ENCODE measurements around the gene CA5A.

Gene CA5A

DNA sequence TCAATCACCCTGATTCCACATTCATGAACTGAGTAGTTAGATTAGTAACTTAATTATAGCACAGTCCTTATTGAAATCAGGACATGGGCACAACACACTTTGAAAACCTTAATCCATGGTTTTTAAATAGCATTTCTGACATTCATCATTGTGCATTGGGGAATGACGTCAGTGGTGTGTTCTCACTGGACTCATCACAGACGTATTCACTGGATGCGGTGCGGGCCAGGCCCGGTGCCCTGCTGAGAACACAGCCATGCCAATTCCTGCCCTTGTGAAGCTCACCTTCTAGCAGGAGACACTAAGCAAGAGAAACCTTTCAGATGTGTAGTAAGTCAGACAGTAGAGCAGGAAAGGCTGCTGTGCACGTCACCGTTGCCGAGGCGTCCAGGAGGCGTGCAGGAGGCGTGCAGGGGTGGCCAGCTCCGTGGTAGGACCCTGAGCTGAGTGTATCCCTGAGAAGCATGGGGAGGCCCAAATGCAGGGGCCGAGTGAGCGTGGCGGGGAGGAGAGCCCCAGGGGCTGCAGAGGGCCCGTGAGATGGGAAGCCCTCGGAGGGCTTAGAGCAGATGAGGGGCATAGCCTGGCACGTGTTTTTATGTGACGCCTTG, 27.8 kb upstream of the CA5A start:
- H3K27ac ChIP-seq, result peak overlapping the region; percentile 75
- no peak for DNase-seq (ENCODE audit: low read depth, low spot score)

DNA sequence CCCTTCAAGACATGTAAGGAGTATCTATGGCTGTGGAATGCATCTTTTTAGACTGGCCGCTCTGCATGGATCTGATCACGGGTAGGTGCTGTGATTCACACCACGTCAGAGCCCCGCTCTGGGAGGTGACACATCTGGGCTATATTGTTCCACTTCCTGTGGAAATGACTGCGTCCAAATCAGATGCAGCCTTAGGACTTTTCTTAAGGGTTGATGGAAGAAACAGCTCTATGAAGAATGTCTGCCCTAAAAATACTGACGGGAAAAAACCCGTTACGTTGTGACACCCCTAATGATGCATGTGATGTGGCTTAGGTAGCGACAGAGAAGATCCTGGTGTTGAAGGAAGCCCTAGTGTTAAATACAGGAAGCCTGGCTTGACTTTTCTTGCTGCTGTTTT, 27.1 kb upstream of the CA5A start:
- H3K27ac ChIP-seq, result peak overlapping the region; percentile 75
- DNase-seq (ENCODE audit: low read depth, low spot score), result no peak

- no peak overlapping the region for H3K27ac ChIP-seq
These were observed 25.3 kb upstream of the CA5A start for GRCh38 chr16:87961623-87962022.

GRCh38 chr16:87960852-87961251, 24.5 kb upstream of the CA5A start:
- H3K27ac ChIP-seq, result no peak overlapping the region
- no peak for DNase-seq (ENCODE audit: low read depth, low spot score)

More at GRCh38 chr16:87961623-87962022, 25.3 kb upstream of the CA5A start:
- DNase-seq (ENCODE audit: low read depth, low spot score), result no peak

DNA sequence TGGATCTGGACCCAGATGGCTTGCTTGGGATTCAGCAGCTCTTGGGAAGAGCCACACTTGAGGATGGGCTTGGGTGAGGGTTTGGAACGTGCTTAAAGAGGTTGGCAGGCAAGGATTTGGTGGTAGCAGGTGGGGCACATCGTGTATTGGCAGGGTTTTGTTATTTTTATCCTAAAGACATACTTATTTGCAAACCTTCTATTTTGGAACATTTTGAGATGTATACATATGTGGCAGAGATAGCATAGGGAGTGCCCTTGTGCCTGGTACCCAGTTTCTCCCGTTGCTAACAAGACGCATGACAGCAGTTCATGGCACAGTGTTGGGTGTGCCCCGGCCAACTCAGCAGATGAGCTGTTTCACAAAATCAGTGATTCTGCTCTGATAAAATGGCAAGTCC, 24.0 kb upstream of the CA5A start:
- no peak overlapping the region for H3K27ac ChIP-seq
- no peak for DNase-seq (ENCODE audit: low read depth, low spot score)

- DNase-seq (ENCODE audit: low read depth, low spot score), result no peak
- no peak overlapping the region for H3K27ac ChIP-seq
These were observed 23.2 kb upstream of the CA5A start for GRCh38 chr16:87959391-87959990.

DNA sequence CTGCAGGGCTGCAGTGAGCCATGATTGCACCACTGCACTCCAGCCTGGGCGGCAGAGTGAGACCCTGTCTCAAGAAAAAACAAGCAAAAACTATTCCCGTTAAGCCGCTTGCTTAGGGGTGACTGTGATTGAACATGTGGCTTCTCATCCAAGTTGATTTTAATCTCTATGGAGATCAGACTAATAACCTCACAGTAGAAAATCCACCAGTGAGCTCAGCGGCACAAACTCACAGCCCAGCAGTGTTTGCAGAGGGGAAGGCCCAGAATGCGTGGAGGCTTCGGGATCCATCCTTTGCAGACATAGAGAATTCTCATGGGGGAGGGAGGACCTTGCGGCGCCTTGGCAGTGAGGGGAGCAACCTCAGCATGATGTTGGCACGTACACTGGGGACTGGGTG, 22.3 kb upstream of the CA5A start:
- no peak overlapping the region for H3K27ac ChIP-seq
- DNase-seq (ENCODE audit: low read depth, low spot score), result no peak

- DNase-seq (ENCODE audit: low read depth, low spot score), result no peak
- no peak overlapping the region for H3K27ac ChIP-seq
These were observed 21.2 kb upstream of the CA5A start for GRCh38 chr16:87957296-87958094.

GRCh38 chr16:87956365-87957231, 20.3 kb upstream of the CA5A start:
- DNase-seq (ENCODE audit: low read depth, low spot score), result no peak
- H3K27ac ChIP-seq, result no peak overlapping the region

DNA sequence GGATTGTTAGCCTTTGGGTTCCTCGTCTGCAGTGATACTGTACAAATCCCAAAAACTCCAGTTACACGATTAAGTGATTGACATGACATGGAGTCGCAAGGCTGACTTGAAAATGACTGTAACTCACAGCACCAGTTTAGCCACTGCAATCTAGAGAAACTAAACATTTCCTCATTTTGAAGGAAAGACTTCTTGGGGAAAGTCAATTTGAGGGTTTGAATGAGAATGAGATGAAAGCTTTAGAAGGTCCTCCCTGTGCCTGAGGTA, 19.7 kb upstream of the CA5A start:
- DNase-seq (ENCODE audit: low read depth, low spot score), result no peak

GRCh38 chr16:87955302-87956097, 19.2 kb upstream of the CA5A start:
- no peak for DNase-seq (ENCODE audit: low read depth, low spot score)
- no peak overlapping the region for H3K27ac ChIP-seq

More for the DNA sequence above, 19.7 kb upstream of the CA5A start:
- H3K27ac ChIP-seq, result no peak overlapping the region

- H3K27ac ChIP-seq, result no peak overlapping the region
- no peak for DNase-seq (ENCODE audit: low read depth, low spot score)
These were observed 18.5 kb upstream of the CA5A start for GRCh38 chr16:87954826-87955225.

DNA sequence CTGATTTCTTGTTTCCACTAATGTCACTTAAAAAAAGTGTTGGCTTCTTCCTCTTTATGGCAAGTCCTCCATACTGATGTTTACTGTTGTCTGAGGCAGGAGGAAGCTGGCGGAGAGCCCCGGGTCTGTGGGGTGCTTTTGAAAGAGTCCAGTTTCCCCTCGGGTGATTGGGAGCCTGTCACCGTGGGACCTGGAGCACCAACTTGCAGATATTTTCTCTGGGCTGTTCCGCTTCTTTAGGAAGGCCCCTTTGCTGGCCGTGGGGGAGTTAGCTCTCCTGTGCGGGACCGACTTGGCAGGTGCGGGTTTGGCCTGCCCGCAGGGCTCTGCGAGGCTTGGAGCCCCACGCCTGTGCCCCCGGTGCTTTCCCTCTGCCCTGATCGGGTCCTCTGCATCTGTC, 18.0 kb upstream of the CA5A start:
- H3K27ac ChIP-seq, result no peak overlapping the region
- no peak for DNase-seq (ENCODE audit: low read depth, low spot score)

GRCh38 chr16:87953308-87954215, 17.2 kb upstream of the CA5A start:
- H3K27ac ChIP-seq, result no peak overlapping the region

GRCh38 chr16:87952751-87953150, 16.4 kb upstream of the CA5A start:
- DNase-seq (ENCODE audit: low read depth, low spot score), result no peak
- no peak overlapping the region for H3K27ac ChIP-seq

More at GRCh38 chr16:87953308-87954215, 17.2 kb upstream of the CA5A start:
- no peak for DNase-seq (ENCODE audit: low read depth, low spot score)

GRCh38 chr16:87951552-87952538, 15.5 kb upstream of the CA5A start:
- DNase-seq (ENCODE audit: low read depth, low spot score), result no peak
- peak overlapping the region; percentile 88 for H3K27ac ChIP-seq

DNA sequence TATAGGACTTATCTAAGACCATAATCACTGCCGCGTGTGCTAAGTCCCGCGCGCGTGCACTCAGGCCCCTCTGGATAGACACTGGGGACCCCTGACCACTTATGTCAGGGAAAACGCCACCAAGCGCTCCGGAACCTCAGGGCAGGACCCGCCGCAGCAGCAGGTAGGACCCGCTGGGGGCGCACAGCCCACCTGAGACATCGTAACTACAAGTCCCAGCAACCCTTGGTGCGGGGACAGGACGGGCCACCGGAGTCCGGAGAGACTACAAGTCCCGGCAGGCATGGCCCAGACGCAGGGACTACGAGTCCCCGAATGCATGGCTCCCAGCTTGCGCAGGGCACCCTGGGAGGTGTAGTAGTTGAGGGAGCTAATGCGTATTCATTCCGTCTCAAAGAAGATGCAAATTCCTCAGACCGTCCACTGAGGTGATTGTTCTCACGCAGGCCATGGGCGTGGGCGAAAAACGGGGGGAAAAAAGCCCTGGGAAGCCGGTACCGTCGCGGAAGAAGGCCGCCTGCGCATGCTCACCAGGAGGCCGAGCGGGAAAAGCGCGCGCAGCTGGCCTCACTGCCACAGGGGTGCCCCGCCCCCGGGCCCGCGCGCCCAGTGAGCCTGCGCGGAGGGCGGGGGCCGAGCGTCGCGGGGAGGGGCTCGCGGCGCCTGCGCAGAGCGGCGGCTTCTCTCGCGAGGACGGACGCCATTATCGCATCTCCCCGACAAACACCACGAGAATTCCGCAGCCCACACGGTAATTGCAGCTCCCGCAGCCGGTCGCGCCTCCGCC, 14.6 kb upstream of the CA5A start, which contains the start of gene BANP:
BANP (plus strand) TSS at position 670 of the 787 bp plus-strand sequence. CDS start 23,682 bp downstream, outside the sequence.
- peak within 1 kb of the TSS; percentile 88 for H3K27ac ChIP-seq
- peak; percentile 95 for DNase-seq (ENCODE audit: low read depth, low spot score)

All from epithelial cell of prostate (primary cell).